Heart right ventricle (tissue), 16 donors: Measurements from ENCODE around the gene C4orf50. TPM values are rescaled to one million over a fixed set of nuclear protein-coding genes. Genes with fewer than 3 reads are reported as not detected.

Source experiments
- ATAC-seq, 8 donors: fragments of 200-7000 bp; cut with Tn5 transposase; one replicate each; pipeline ENCODE4 v1.9.1; 2020; ENCODE audit warnings: mild to moderate bottlenecking in 8 of 8, moderate library complexity in 8 of 8, moderate number of reproducible peaks in 1 of 8
- DNase-seq, 2 donors: peaks; one replicate each; pipeline ENCODE4 v3.0.0-alpha.2; 2020
- H3K27ac ChIP-seq, 10 donors: fragments of 200-600 bp; sonication (generic) in 2 of 10; one replicate each; pipeline versions ENCODE4 v1.5.0 to v1.8.0; 2020 to 2022; ENCODE audit warnings: mild to moderate bottlenecking in 3 of 10
- H3K27me3 ChIP-seq, 7 donors: fragments of 200-600 bp; one replicate each; pipeline ENCODE4 v1.8.0; 2021 to 2022; ENCODE audit warnings: mild to moderate bottlenecking in 2 of 7
- H3K36me3 ChIP-seq, 9 donors: fragments of 200-600 bp; sonication (generic) in 1 of 9; one replicate each; pipeline versions ENCODE4 v1.5.0 to v1.8.0; 2020 to 2022; ENCODE audit warnings: mild to moderate bottlenecking in 2 of 9
- H3K4me1 ChIP-seq, 9 donors: fragments of 200-600 bp; sonication (generic) in 1 of 9; one replicate each; pipeline versions ENCODE4 v1.5.0 to v1.8.0; 2020 to 2022; ENCODE audit warnings: mild to moderate bottlenecking in 4 of 9
- H3K4me3 ChIP-seq, 10 donors: fragments of 200-600 bp; sonication (generic) in 2 of 10; one replicate each; pipeline versions ENCODE4 v1.5.0 to v1.8.0; 2020 to 2022; ENCODE audit warnings: mild to moderate bottlenecking in 7 of 10, moderate library complexity in 2 of 10
- H3K9me3 ChIP-seq, 11 donors: fragments of 200-600 bp in 10 of 11; sonication (generic) in 2 of 11; one replicate each; pipeline versions ENCODE4 v1.5.0 to v1.8.0; 2013 to 2022; ENCODE audit warnings: mild to moderate bottlenecking in 2 of 11, control low read depth in 1 of 11, moderate library complexity in 1 of 11
- WGBS, 2 donors: extraction: QIAGEN DNeasy Blood & Tissue Kit; methylation state at CpG; one replicate each; pipeline ENCODE4 v1.1.7; 2013; ENCODE audit warnings: inconsistent platforms in 1 of 2; 5-methylcytosine and 5-hydroxymethylcytosine counted together
- intact Hi-C, 10 donors: fragments of 100-400 bp; cut with DNase I; formaldehyde crosslinking; loops; one replicate each; pipeline versions ENCODE4 v1.11.1 to v1.14.2; 2022
- polyA plus RNA-seq, 2 donors: library from polyadenylated mRNA; stranded (reverse); fragments of 200-250 nt; gene quantifications; one replicate each; pipeline ENCODE4 v1.2.3, GENCODE V29; 2013
- total RNA-seq, 10 donors: library from RNA; stranded (reverse); fragmentation: NEBNext Ultra II Directional in 3 of 10; extraction: Animal tissue kit (Norgen Biotek cat#: 25700) in 3 of 10; gene quantifications; one replicate each; pipeline versions ENCODE4 v1.2.1 to v1.2.4, GENCODE V29; 2021 to 2023
- TF ChIP-seq, protein P1 (sequence below), 9 donors: fragments of 200-600 bp; sonication (generic) in 2 of 9; IDR thresholded peaks; one replicate each; pipeline versions ENCODE4 v1.5.0 to v1.8.0; 2021 to 2022; ENCODE audit warnings: antibody characterized with exemption in 9 of 9, mild to moderate bottlenecking in 5 of 9, moderate library complexity in 1 of 9
- donor health status: Arrhythmogenic right ventricular cardiomyopathy.
- donor health status: ischemic (EF 13 %, LVEDD 7.1; RV severe dilation, severe dysfunction).
- donor health status: healthy with polysubstance abuse.
- donor health status: DM: no; HTN: yes; CAD: no.
- donor health status: DM: no; HTN: no; CAD: no.
- donor health status: ischemic (EF 25% LVEDD 6.9; RV normal size, moderate dysfunction).
- donor health status: ischemic (EF 25% LVEDD 5.7; RV mildly dilated, moderate dysfunction).
- donor health status: healthy.
- donor health status: DM: yes; HTN: yes; CAD: no.
- donor health status: Ischemic cardiomyopathy.
- donor health status: ischemic (EF 35%, LVEDD 5.7; RV mildly dilated, moderate dysfunction).
- donor health status: nonischemic (EF 11% LVEDD 7.7; RV severe dilation, severe dysfunction).
- donor health status: DM: yes; HTN: yes; CAD: no.
- donor health status: PGD.
- donor health status: ischemic (EF 29% LVEDD 5.4; RV normal size, mild dysfunction).
- donor health status: nonischemic (EF 23%, LVEDD 6.1; RV moderate dilation, normal function).

C4orf50 gene
- total and polyA plus RNA-seq, 12 donors = 0.05 TPM; not detected in 11

DNA sequence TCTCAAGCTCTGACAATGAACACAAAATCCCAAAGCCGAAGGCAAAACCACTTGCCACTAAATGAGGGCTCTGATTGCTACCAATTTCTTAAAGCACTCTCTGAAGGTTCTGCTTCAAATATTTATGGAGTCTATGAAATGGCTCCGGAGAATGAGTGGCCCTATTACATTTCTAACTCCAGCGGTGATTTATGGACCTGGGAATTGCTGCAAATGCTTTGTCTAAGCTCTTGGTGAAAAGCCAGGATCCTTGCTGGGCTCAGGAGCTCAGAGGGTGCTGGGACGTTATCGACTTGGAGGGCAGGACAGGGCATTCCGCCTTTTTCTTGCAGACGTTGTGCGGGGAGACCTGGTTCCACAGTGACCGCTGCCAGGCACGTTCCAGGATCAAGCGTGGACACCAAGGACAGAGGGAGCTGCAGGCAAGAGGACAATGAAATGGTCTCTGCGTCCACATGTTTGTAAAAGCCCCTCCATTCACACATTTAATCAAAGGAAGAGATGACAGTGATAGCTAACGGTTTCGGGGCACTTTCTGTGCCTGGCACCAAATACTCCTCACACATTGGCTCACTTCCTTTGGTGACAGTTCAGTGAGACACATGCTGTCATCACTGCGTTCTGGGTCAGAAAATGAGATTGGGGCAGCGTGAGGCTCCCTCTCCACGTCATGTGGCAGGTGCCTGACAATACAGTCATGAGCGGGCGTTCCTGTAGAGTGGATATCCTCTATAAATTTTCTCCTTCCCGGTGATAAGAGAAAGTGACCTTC, 58.8 kb downstream of the C4orf50 start:
- H3K4me3 ChIP-seq = no peak overlapping the region
- DNase-seq = no peak
- ATAC-seq = no peak
- 65 to 72% methylated on average over 20 of the region's 20 CpGs for WGBS, 2 donors
- no peaks in the 10 kb centered on the region for H3K36me3 ChIP-seq
- H3K27ac ChIP-seq = no peak overlapping the region
- no peaks in the 10 kb centered on the region for H3K9me3 ChIP-seq
- intact Hi-C loops = no loop called here
- TF ChIP-seq, protein P1, sequence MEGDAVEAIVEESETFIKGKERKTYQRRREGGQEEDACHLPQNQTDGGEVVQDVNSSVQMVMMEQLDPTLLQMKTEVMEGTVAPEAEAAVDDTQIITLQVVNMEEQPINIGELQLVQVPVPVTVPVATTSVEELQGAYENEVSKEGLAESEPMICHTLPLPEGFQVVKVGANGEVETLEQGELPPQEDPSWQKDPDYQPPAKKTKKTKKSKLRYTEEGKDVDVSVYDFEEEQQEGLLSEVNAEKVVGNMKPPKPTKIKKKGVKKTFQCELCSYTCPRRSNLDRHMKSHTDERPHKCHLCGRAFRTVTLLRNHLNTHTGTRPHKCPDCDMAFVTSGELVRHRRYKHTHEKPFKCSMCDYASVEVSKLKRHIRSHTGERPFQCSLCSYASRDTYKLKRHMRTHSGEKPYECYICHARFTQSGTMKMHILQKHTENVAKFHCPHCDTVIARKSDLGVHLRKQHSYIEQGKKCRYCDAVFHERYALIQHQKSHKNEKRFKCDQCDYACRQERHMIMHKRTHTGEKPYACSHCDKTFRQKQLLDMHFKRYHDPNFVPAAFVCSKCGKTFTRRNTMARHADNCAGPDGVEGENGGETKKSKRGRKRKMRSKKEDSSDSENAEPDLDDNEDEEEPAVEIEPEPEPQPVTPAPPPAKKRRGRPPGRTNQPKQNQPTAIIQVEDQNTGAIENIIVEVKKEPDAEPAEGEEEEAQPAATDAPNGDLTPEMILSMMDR (IDR thresholded peaks at IDR 0.05) = no peak
- peaks cover 0 to 45% (median 26%) of the 10 kb centered on the region in 7 donors for H3K27me3 ChIP-seq
- H3K4me1 ChIP-seq = peaks cover 0 to 13% (median 0%) of the 10 kb centered on the region in 9 donors

DNA sequence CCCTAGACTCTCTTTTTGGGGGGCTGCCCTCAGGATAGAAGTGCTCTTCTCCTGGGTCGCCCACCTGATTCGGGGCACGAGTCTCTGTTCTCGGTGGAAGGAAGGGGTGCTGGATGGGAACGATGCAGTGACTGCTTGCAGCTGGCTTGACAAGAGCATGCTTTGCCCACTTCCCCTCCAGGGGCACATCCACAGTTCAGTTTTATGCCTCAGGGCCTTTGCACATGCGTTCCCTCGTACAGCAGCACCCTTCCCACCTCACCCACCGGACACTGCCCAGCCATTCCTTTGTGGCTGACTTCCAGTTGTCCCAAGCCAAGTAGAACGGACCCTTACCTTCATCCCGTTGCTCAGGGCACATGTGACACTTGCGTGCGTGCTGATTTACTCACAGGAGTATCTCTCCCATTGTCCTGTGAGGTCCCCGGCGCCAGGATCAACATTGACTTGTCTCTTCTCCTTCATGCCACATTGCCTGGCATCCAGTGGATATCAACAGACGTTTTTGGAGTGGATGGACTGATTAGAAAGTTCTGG, 60.0 kb downstream of the C4orf50 start:
- ATAC-seq (no peak), DNase-seq (no peak)
- intact Hi-C loops = no loop called here

DNA sequence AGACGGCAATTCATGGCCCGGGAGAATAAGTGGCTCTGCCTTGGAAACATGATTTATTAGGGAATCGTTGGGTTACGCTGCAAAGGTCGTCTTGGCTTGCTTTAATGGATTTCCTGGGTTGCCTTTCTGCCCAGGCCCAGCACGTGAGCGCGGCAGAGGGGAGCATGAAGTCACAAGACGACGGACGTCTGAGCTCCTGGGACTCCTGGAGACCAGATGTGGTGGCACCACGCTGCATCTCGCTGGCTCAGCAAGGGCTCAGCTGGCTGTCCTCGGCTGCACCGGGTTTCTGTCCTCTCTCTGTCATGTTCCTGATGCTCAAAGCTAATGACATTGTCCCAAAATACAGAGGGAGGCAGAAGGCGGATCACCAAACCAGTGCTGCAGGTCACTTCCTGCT, 61.2 kb downstream of the C4orf50 start:
- WGBS, 2 donors = 74 to 77% methylated on average over 16 of the region's 16 CpGs
- peaks cover 0 to 13% (median 0%) of the 10 kb centered on the region in 9 donors for H3K4me1 ChIP-seq
- H3K4me3 ChIP-seq = no peak overlapping the region
- H3K36me3 ChIP-seq = no peaks in the 10 kb centered on the region
- intact Hi-C loops = no loop called here
- peaks cover 0 to 50% (median 20%) of the 10 kb centered on the region in 7 donors for H3K27me3 ChIP-seq
- no peak for DNase-seq
- TF ChIP-seq, protein P1 (IDR thresholded peaks at IDR 0.05) = no peak
- H3K9me3 ChIP-seq = no peaks in the 10 kb centered on the region
- no peak overlapping the region for H3K27ac ChIP-seq
- no peak for ATAC-seq

More for the DNA sequence above, 60.0 kb downstream of the C4orf50 start:
- peaks cover 0 to 13% (median 0%) of the 10 kb centered on the region in 9 donors for H3K4me1 ChIP-seq
- H3K9me3 ChIP-seq = no peaks in the 10 kb centered on the region
- H3K27me3 ChIP-seq = peaks cover 0 to 51% (median 26%) of the 10 kb centered on the region in 7 donors
- TF ChIP-seq, protein P1 (IDR thresholded peaks at IDR 0.05) = no peak
- WGBS, 2 donors = 86 to 89% methylated on average over 15 of the region's 15 CpGs
- H3K27ac ChIP-seq = no peak overlapping the region
- H3K4me3 ChIP-seq = no peak overlapping the region
- no peaks in the 10 kb centered on the region for H3K36me3 ChIP-seq

DNA sequence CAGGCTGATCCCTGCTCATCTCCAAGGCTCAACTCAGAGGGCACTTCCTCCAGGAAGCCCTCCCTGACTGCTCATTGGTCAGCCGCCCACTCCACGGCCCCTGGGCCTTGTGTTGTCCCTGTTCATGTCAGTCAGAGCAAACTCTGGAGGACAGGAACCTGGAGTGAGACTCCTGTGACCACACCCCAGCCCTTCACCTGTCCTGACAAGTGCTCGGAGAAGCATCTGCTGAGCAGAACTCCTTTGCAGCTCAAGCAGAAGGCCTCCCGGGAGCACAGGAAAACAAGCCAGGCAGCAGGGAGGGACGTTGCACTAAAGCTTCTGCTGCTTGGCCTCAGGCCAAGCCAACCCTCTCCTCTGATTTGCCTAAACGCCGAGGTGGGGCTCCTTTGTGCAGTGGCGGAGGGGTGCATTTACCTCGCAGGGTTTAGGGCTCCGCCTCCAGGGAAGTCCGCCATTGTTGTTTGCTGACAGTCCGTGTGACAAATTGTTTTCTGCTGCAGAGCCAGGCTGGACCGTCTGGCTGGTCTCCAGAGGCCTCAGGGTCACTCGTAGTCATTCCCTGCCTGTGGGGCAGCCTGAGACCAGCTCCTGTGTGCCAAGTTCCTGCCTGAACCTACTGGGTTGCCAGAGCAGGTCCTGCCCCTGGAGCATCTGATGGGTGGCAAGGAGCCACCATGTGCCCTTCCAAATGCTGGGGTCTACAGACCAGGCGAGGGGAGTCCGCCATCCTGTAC, 61.8 kb downstream of the C4orf50 start:
- Histone ChIP-seq H3K36me3 (no peaks in the 10 kb centered on the region), H3K9me3 (no peaks in the 10 kb centered on the region), H3K4me3 (no peak overlapping the region), H3K27me3 (peaks cover 0 to 52% (median 19%) of the 10 kb centered on the region in 7 donors), H3K27ac (no peak overlapping the region), H3K4me1 (peaks cover 0 to 13% (median 0%) of the 10 kb centered on the region in 9 donors)
- DNase-seq = no peak
- WGBS, 2 donors = 28 to 39% methylated on average over 16 of the region's 16 CpGs
- TF ChIP-seq, protein P1 (IDR thresholded peaks at IDR 0.05) = no peak
- intact Hi-C loops = no loop called here
- ATAC-seq = peak in 1 of 8 donors; percentile 26
